NCI-H82 treated with DMSO at 0.1 percent for 48 hours (cell line): ENCODE measurements around the gene LRRFIP2.

ENCODE experiments used
- DNase-seq: peaks from one replicate; lab custom pipeline; 2025; ENCODE audit not compliant: unreplicated experiment; lab: John Stamatoyannopoulos, UW

The LRRFIP2 gene

DNA sequence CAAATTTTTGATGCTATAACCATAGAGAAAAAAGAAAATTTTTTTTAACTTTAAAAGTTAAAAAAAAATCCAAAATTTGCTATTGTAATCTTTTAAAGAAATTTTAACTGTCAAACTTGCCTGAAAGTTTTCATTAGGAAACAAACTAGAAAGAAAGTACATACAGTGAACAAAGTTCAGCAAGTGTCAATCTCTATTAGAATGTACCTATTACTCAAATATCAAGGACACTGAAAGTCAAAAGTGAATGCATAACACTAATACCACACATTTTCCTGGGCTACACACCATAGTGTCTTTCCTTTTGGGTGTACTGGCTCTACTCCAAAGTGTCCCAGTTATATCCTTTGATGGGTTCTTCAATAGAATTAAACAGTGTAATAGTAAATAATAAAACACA lies 56.8 kb downstream of the LRRFIP2 start:
- no peak for DNase-seq

GRCh38 chr3:37116998-37117397 lies 57.4 kb downstream of the LRRFIP2 start:
- DNase-seq, result no peak

DNA sequence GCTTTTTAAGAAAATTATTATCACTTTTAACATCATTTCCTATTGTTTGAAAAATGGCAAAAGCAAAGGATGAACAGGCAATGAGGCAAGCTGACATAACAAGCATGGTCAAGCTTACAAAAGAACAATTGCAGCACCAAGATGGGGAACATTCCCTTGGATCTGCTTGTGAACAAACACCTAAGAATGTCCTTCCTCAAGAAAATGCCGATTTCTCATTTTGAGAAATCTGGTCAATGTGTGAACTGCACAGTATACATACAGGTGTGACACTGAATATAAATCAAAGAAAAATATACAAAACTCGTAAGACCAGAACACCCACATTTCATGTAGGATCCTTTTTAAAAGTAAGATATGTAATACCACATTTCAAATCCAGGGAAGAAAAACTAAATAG lies 58.9 kb downstream of the LRRFIP2 start:
- no peak for DNase-seq

DNA sequence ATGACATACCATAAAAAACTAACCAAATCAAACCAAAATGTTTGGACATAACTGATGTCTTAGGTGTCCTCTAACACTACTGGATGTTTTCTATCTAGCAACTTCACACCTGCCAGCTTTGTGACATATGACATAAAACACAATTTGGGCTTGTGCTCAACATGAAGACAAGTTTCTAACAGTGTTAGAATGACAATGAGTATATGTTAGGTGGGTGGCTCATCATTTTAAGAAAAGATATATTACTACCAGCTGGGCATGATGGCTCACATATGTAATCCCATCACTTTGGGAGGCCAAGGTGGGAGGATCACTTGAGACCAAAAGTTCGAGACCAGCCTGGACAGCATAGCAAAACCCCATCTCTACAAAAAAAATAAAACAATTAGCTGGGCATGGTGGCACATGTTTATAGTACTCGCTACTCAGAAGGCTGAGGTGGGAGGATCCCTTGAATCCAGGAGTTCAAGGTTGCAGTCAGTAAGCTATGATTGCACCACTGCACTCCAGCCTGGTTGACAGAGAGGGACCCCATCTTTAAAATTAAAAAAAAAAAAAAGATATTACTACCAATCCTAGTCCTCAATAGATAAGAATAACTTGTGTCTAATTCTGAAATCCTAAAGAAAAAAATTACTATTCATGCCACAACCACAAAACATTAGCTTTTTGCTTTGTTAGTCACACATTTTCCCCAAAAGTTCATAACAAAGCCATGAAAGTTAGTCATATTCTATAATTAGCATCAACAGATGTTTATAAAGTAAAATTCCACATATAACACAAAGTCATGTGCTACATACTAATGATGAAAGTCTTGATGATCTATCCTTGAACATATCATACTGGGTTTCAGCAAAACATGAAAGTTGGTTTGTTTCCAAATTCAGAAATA lies 59.9 kb downstream of the LRRFIP2 start:
- DNase-seq, result no peak

DNA sequence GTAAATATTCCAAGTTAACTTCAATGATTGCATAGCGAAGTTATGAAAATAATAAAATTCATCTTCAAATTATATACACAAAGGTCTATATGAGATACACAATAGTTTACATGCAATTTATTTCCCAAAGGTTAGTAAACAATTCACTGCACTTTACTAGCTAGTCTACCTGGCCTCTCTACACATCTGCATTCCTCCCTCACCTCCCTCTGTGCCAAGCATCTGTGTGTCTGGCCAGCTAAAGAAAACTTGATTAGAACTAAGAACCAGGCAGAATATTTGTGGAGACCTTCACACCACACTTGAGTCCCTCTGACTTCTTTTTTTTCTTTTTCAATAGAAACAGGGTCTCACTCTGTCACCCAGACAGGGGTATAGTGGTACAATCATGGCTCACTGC lies 61.4 kb downstream of the LRRFIP2 start:
- DNase-seq, result no peak

DNA sequence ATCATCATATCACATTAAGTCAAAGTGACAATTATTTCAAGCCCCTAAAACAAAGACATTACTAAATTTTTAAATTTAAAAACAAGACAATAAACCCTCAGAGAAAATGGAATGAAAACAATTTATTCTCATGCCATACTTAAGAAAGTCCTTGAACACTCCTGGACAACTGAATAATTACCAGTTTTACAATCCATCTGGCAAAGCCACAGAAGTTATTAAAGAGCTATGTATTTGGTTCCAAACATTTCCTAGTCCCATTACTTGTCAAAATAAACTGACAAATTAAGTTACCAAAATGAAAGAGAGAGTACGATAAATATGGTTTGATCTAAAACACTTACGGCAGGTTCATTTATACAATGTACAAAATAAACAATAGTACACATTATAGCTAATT lies 63.2 kb downstream of the LRRFIP2 start:
- DNase-seq, result no peak

DNA sequence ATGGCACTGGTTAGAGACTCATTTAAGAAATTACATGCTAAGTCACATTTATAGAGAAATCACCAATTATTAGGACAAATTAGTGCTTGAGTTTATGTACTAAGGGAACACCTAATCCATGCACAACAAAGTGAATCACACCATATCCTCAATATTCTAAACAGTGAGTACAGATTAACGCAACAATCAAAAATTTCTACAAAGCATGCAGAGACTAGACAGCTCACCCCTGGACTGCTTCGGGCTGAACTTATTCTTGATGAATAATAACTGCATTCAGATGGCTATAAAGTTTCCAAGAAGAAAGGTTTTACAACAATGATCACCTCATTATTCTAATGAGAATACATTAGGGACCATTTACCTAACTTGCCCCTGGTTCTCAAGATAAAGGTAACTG lies 66.5 kb downstream of the LRRFIP2 start:
- DNase-seq, result no peak

- DNase-seq, result no peak
Measured at GRCh38 chr3:37103103-37103808, 71.1 kb downstream of the LRRFIP2 start.

GRCh38 chr3:37100411-37100810 lies 74.0 kb downstream of the LRRFIP2 start:
- DNase-seq, result no peak

DNA sequence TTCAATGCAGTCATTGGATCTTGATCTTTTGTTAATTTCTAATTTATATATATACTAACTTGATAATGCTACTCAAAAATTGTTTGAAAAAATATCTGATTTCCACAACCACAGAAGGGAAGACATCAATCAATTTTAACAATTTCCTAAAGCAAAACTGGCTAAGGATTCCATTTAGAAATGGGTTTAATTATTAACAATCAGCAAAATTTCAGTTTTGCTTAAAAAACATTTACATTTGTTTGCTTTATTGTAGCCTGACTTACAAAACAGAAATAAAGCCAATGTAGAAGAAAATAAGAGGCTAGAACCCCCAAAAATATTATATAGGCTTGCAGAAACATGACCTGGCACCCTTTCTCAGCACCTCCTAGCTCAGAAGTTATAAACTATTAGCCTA lies 74.9 kb downstream of the LRRFIP2 start:
- DNase-seq, result no peak

DNA sequence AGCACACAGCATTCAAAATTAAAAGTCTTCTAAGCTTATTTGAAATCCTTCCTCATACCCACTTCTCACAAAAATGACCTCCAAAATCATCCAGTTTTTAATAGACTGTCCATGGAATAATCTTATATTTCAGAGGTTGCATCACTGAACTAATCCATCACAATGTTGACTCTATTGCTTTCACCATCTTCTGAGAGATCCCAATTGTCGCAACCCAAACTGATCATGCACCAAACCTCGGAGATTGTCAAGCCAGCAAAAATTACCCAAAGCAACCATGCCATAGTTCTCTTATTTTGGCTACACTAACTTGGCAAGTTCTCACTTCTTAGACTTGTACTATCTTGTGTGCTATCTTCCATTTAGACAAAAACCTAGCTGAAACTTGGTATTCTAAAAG lies 75.5 kb downstream of the LRRFIP2 start:
- no peak for DNase-seq

- no peak for DNase-seq
Measured at GRCh38 chr3:37097776-37098175, 76.6 kb downstream of the LRRFIP2 start.

DNA sequence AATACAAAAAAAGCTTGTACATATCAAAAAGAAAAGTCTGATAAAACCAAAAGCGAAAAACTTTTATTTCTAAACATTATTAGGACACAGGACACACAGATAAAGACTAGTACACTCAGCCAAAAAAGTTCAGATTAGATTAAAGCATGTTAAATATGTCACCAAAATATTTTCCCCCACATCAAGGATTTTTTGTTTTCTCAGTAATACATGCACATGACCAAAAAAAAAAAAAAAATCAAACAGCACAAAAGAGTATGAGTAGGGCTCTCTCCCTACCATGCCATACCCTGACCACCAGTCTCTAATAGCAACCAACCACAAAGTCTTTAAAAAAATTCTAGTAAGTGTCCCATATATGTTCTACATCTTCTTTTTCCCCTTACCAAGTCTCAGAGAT lies 77.4 kb downstream of the LRRFIP2 start:
- no peak for DNase-seq

DNA sequence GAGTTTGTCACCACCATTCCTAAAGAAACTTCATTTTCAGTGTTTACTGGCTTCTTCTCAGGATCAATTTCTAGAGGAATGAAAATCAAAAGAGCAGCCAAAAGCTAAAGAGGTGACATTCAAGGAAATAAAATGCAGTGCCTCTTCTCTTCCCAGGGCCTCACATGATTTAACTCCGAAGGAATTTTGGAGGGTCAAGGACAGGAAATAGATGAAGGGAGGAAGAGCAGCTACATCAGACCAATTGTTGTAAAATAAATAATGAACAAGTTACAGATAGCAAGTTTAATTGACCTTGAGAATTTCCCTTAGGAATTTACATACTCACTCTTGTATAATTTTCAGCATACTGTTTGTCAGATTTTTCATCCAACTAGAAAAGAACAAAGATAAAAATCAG lies 78.1 kb downstream of the LRRFIP2 start:
- DNase-seq, result no peak

DNA sequence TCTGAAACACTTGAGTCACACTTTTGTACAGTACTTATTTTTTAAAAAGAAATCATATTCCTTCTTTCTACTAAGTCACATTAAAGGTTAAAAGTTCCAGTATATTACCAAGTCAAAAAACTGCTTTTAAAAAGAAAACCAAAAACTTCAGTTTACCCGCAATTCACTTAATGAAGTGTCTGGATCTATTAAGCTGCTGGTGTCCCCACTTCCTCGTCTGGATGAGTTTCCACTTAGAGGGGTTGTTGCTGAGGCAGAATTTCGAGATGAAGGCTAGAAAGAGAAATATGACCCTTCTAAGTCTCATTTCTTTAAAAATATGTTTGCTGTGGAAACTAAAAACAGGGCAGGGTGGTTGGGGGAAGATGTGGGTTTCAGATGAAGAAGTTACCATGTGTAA lies 79.7 kb downstream of the LRRFIP2 start:
- no peak for DNase-seq

GRCh38 chr3:37093481-37093880 lies 80.9 kb downstream of the LRRFIP2 start:
- DNase-seq, result no peak

GRCh38 chr3:37092484-37092883 lies 81.9 kb downstream of the LRRFIP2 start:
- DNase-seq, result no peak

DNA sequence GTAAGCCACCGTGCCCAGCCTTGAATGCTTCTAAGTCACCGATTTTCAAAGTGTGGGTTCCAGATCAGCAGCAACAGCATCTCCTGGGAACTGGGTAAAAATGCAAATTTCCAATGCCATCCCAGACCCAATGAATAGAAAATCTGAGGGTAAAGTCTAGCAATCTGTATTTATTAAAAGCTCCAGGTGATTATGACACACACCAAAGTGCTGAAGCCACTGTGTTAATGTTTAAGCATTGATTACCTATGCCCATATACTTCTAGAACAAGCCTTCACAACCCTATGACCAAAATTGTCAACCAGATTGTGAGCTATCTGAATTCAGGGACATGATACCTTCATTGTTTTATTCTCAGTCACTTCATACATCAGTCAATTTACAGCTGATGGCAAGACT lies 86.5 kb downstream of the LRRFIP2 start:
- no peak for DNase-seq

DNA sequence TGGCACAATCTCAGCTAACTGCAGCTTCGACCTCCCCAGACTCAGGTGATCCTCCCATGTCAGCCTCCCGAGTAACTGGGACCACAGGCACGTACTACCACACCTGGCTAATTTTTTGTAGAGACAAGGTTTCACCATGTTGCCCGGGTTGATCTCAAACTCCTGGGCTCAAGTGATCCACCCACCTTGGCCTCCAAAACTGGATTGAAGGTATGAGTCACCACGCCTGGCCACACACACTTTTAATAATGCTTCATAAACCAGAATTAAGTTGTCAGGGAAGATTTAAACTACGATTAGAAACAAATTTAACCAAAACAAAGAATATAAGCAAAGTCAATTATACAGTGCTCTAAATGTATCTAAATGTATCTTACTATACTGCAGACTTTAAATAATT lies 87.5 kb downstream of the LRRFIP2 start:
- no peak for DNase-seq

GRCh38 chr3:37082317-37082716 lies 92.1 kb downstream of the LRRFIP2 start:
- DNase-seq, result no peak

- no peak for DNase-seq
Measured at GRCh38 chr3:37075955-37076354, 98.4 kb downstream of the LRRFIP2 start.

GRCh38 chr3:37074178-37074577 lies 100.2 kb downstream of the LRRFIP2 start:
- no peak for DNase-seq
